ENCODE results near the gene RTN4R.

Gene RTN4R

DNA sequence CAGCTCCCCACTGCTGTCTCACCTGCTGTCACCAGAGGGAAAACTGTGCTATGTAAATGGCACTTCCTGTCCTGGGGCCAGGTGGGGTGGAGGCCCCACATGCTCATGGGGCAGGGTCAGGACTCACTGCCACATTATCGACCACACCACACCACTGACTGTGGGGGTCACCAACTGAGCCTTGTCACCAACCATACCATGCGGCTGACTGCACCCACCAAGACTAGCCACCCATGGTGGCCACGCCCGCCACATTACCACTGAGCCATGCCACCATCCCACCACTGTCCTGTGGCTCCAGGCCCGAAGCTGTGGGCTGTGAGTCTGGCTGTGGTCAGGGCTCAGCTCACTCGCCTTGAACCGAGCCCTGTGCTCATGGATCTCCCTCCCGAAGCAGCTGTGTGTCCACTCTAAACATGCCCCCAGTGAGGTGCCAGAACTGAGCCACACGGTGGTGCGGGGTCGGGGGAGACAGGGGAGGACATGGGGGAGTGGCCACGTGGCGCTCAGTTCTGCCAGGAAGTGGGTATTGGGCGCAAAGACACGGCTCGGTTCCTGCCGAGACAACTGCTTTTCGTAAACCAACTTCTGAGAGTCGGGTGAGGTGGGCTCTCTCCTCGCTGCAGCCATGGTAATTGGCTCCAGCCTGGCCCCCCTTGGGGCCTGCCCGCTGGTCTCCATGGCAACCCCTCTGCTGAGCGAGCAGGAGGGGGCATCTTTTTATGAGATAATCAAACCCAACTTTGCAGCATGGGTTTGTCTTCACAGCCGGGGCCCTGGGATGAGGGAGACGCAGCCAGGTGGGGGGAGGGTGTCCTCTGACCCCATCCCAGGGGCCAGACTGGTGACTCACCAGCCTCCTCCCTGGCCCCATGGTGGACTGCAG, 23.2 kb downstream of the RTN4R start:
- no peak for DNase-seq (ENCODE audit: extremely low spot score)
- ChIA-PET CTCF (interaction anchor here (1.2 to 2.6 kb wide), 2 partner anchors 14 to 88 kb away, joined by 5 to 10 read pairs; no protein-coding TSS in a partner anchor), POLR2A (interaction anchor here (1.1 kb wide), 1 partner anchor 9 kb away, joined by 3 read pairs; no protein-coding TSS in a partner anchor)
- TF ChIP-seq SUZ12 (IDR thresholded peaks at IDR 0.05), result no peak
- no peak for TF ChIP-seq BHLHE40 (IDR thresholded peaks at IDR 0.05; ENCODE audit: borderline replicate concordance)
- TF ChIP-seq ARNT (IDR thresholded peaks at IDR 0.05), result no peak
- TF ChIP-seq, protein P1, sequence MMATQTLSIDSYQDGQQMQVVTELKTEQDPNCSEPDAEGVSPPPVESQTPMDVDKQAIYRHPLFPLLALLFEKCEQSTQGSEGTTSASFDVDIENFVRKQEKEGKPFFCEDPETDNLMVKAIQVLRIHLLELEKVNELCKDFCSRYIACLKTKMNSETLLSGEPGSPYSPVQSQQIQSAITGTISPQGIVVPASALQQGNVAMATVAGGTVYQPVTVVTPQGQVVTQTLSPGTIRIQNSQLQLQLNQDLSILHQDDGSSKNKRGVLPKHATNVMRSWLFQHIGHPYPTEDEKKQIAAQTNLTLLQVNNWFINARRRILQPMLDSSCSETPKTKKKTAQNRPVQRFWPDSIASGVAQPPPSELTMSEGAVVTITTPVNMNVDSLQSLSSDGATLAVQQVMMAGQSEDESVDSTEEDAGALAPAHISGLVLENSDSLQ (IDR thresholded peaks at IDR 0.05), result no peak
- no peak for TF ChIP-seq FOXM1 (IDR thresholded peaks at IDR 0.05; ENCODE audit: borderline replicate concordance)
- TF ChIP-seq CTBP1 (IDR thresholded peaks at IDR 0.05; ENCODE audit: borderline replicate concordance), result no peak
- no peak for TF ChIP-seq FOXA1 (IDR thresholded peaks at IDR 0.05)
- no peak for TF ChIP-seq LEF1 (IDR thresholded peaks at IDR 0.05; ENCODE audit: borderline replicate concordance)
- TF ChIP-seq ZNF384 (IDR thresholded peaks at IDR 0.05), result no peak
- no peak for TF ChIP-seq FOXK2 (IDR thresholded peaks at IDR 0.05)
- no peak for TF ChIP-seq TARDBP (IDR thresholded peaks at IDR 0.05)
- no peak for TF ChIP-seq NFRKB (IDR thresholded peaks at IDR 0.05)

DNA sequence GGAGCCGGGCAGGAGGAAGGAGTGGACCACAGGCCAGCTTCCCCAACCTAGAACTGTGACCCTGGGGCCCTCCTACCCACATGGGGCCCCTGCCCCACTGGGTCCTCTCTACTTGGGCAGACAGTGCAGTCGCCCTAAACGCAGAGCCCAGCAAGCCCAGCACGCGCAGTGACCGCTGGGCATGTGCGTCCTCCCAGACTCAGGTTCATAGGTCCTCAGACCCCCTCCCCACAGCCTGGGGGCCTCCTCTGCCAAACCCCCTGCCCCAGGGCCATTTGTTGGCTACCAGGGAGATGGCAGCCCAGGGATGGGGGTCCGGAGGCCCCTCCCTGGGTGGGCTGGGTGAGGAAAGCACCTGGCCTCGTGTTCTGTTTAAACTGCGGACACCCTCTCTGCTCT, 23.9 kb downstream of the RTN4R start:
- TF ChIP-seq LEF1 (IDR thresholded peaks at IDR 0.05; ENCODE audit: borderline replicate concordance) (no peak), TARDBP (IDR thresholded peaks at IDR 0.05) (no peak), NFRKB (IDR thresholded peaks at IDR 0.05) (no peak), ZNF384 (IDR thresholded peaks at IDR 0.05) (no peak), HDGF (IDR thresholded peaks at IDR 0.05; ENCODE audit: borderline replicate concordance) (no peak), FOXK2 (IDR thresholded peaks at IDR 0.05) (no peak), ELF4 (IDR thresholded peaks at IDR 0.05) (no peak), BHLHE40 (IDR thresholded peaks at IDR 0.05; ENCODE audit: borderline replicate concordance) (no peak), ARNT (IDR thresholded peaks at IDR 0.05) (no peak), SUZ12 (IDR thresholded peaks at IDR 0.05) (no peak), CTBP1 (IDR thresholded peaks at IDR 0.05; ENCODE audit: borderline replicate concordance) (no peak), SP1 (IDR thresholded peaks at IDR 0.05) (no peak), L3MBTL2 (conservative IDR thresholded peaks at IDR 0.05) (no peak), FOXA1 (IDR thresholded peaks at IDR 0.05) (no peak), FOXM1 (IDR thresholded peaks at IDR 0.05; ENCODE audit: borderline replicate concordance) (no peak)
- TF ChIP-seq, protein P1 (IDR thresholded peaks at IDR 0.05), result no peak
- CTCF ChIA-PET, result interaction anchor here (0.6 to 2.6 kb wide), 3 partner anchors 8 to 87 kb away, joined by 4 to 10 read pairs (median 5); no protein-coding TSS in a partner anchor
- POLR2A ChIA-PET, result interaction anchor here (1.1 kb wide), 1 partner anchor 10 kb away, joined by 3 read pairs; no protein-coding TSS in a partner anchor
- DNase-seq (ENCODE audit: extremely low spot score), result no peak

DNA sequence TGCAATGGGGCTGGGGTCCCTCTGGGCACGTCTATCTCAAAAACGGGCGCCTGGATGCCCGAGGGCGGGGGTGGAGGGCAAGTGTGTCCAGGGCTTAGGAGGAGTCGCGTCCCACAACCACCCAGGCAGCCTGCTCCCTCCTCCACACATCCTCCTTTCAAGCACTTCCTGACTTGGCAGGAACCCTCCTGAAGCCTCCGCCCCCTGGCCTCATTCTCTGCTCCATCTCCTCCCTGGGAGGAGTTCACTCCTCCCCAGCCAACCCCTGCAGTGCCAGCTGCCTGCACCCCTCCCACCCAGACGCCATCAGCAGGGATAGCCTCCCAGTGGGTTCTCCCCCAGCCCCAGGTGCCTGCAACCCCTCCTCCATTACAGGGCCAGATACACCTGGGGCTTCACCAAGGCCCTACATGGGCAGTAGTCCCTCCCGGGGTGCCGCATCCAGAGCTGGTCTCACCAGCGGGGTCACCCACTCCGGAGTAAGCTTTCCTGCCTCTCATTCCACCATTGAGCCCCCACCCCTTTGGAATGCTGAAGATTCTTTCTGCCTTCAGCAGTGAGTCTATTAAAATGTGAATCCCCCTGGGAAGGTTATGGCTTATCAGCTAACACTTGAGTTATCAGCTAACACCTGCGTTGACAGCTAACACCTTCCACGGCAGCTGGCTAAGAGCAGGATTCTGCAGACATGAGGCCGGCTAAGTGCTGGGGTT, 24.4 kb downstream of the RTN4R start:
- ChIA-PET CTCF (interaction anchor here (0.6 to 1.2 kb wide), 2 partner anchors 8 to 86 kb away, joined by 4 to 5 read pairs; no protein-coding TSS in a partner anchor), POLR2A (interaction anchor here (1.1 kb wide), 1 partner anchor 11 kb away, joined by 3 read pairs; no protein-coding TSS in a partner anchor)
- peak; percentile 43 for DNase-seq (ENCODE audit: extremely low spot score)
- no peak for TF ChIP-seq SP1 (IDR thresholded peaks at IDR 0.05)
- TF ChIP-seq, protein P1 (IDR thresholded peaks at IDR 0.05), result no peak
- no peak for TF ChIP-seq SUZ12 (IDR thresholded peaks at IDR 0.05)
- no peak for TF ChIP-seq L3MBTL2 (conservative IDR thresholded peaks at IDR 0.05)
- no peak for TF ChIP-seq FOXK2 (IDR thresholded peaks at IDR 0.05)
- TF ChIP-seq ELF4 (IDR thresholded peaks at IDR 0.05), result no peak
- no peak for TF ChIP-seq BHLHE40 (IDR thresholded peaks at IDR 0.05; ENCODE audit: borderline replicate concordance)
- no peak for TF ChIP-seq NFRKB (IDR thresholded peaks at IDR 0.05)
- no peak for TF ChIP-seq ZNF384 (IDR thresholded peaks at IDR 0.05)
- TF ChIP-seq CTBP1 (IDR thresholded peaks at IDR 0.05; ENCODE audit: borderline replicate concordance), result no peak

DNA sequence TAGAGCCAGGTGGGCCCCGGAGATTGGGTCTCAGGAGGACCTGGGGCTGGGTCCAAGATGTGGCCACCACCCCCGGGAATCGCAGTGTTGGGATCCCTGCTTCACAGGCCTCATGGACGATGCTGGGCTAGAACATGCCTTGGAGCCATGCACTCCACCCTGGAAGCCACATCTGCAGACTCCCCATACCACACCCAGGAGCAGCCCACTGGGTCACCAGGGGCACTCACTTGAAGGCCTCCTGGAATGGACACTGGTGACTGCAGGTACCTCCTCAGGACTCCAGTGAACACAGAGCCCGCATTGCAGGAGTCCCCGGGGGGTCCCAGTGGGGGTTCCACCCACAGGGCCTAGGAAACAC, 25.0 kb downstream of the RTN4R start:
- TF ChIP-seq SP1 (IDR thresholded peaks at IDR 0.05) (no peak), BHLHE40 (IDR thresholded peaks at IDR 0.05; ENCODE audit: borderline replicate concordance) (no peak), ARNT (IDR thresholded peaks at IDR 0.05) (no peak), CTBP1 (IDR thresholded peaks at IDR 0.05; ENCODE audit: borderline replicate concordance) (no peak), SUZ12 (IDR thresholded peaks at IDR 0.05) (no peak), NFRKB (IDR thresholded peaks at IDR 0.05) (no peak), FOXA1 (IDR thresholded peaks at IDR 0.05) (no peak), L3MBTL2 (conservative IDR thresholded peaks at IDR 0.05) (no peak), TARDBP (IDR thresholded peaks at IDR 0.05) (no peak), LEF1 (IDR thresholded peaks at IDR 0.05; ENCODE audit: borderline replicate concordance) (no peak), ZNF384 (IDR thresholded peaks at IDR 0.05) (no peak), HDGF (IDR thresholded peaks at IDR 0.05; ENCODE audit: borderline replicate concordance) (no peak), ELF4 (IDR thresholded peaks at IDR 0.05) (no peak)
- TF ChIP-seq, protein P1 (IDR thresholded peaks at IDR 0.05), result no peak
- POLR2A ChIA-PET, result no interaction called here
- CTCF ChIA-PET, result no interaction called here
- DNase-seq (ENCODE audit: extremely low spot score), result no peak

All from HEK293T (cell line).